Mesenchymal stem cell (in vitro differentiated cells and primary cell): ENCODE results near the gene FHIP1B.

Source experiments
- DNase-seq: peaks from one replicate; pipeline ENCODE4 v3.0.0-alpha.2; 2013
- H2AFZ ChIP-seq: one replicate; pipeline ENCODE4 v1.6.1; 2013; ENCODE audit warnings: low read depth, mild to moderate bottlenecking, control low read depth, inconsistent platforms, low read length, moderate library complexity
- H2AK5ac ChIP-seq: 2 replicates; pipeline ENCODE4 v1.6.1; 2013; ENCODE audit warnings: low read length, moderate library complexity, mild to moderate bottlenecking, inconsistent platforms; ENCODE audit not compliant: severe bottlenecking
- H2BK120ac ChIP-seq: one replicate; pipeline ENCODE4 v1.6.1; 2013; ENCODE audit warnings: low read depth, mild to moderate bottlenecking, inconsistent platforms, low read length, moderate library complexity
- H2BK12ac ChIP-seq, 2 experiments: one replicate each; pipeline ENCODE4 v1.6.1; 2013; ENCODE audit warnings: inconsistent platforms in 2 of 2, low read length in 2 of 2, mild to moderate bottlenecking in 2 of 2, moderate library complexity in 2 of 2, control low read depth in 1 of 2
- H2BK15ac ChIP-seq: one replicate; pipeline ENCODE4 v1.6.1; 2013; ENCODE audit warnings: mild to moderate bottlenecking, low read depth, inconsistent platforms; ENCODE audit not compliant: poor library complexity, severe bottlenecking
- H2BK5ac ChIP-seq: 2 replicates; pipeline ENCODE4 v1.6.1; 2013; ENCODE audit warnings: low read depth, mild to moderate bottlenecking, low read length, control low read depth, inconsistent platforms; ENCODE audit not compliant: poor library complexity, severe bottlenecking
- H3K14ac ChIP-seq, 2 experiments: one replicate each; pipeline ENCODE4 v1.6.1; 2013; ENCODE audit warnings: inconsistent platforms in 2 of 2, low read length in 2 of 2, control low read depth in 1 of 2, mild to moderate bottlenecking in 1 of 2, moderate library complexity in 1 of 2
- H3K18ac ChIP-seq, 2 experiments: one replicate each; pipeline ENCODE4 v1.6.1; 2013; ENCODE audit warnings: inconsistent platforms in 2 of 2, low read length in 2 of 2, control low read depth in 1 of 2, low read depth in 1 of 2, mild to moderate bottlenecking in 1 of 2
- H3K23ac ChIP-seq, 2 experiments: one replicate each; pipeline ENCODE4 v1.6.1; 2013; ENCODE audit warnings: inconsistent platforms in 2 of 2, low read length in 2 of 2, mild to moderate bottlenecking in 2 of 2, moderate library complexity in 2 of 2, control low read depth in 1 of 2
- H3K27ac ChIP-seq: 2 replicates; pipeline ENCODE4 v1.5.1; 2013; ENCODE audit warnings: mild to moderate bottlenecking, moderate library complexity, low read length, control low read depth, inconsistent platforms; ENCODE audit not compliant: poor library complexity, severe bottlenecking
- H3K27me3 ChIP-seq, 2 experiments: 2 replicates each; pipeline versions ENCODE4 v1.6.1 to v1.7.0; 2013; ENCODE audit warnings: low read length in 2 of 2, mild to moderate bottlenecking in 2 of 2, moderate library complexity in 2 of 2, control low read depth in 1 of 2, inconsistent platforms in 1 of 2; ENCODE audit not compliant: control insufficient read depth in 1 of 2, insufficient read depth in 1 of 2
- H3K36me3 ChIP-seq, 2 experiments: 2 replicates each; pipeline versions ENCODE4 v1.6.1 to v1.7.0; 2013; ENCODE audit warnings: low read length in 2 of 2, control low read depth in 1 of 2, inconsistent platforms in 1 of 2, low read depth in 1 of 2, mild to moderate bottlenecking in 1 of 2; ENCODE audit not compliant: insufficient read depth in 2 of 2, control insufficient read depth in 1 of 2
- H3K4ac ChIP-seq, 2 experiments: one replicate each; pipeline ENCODE4 v1.6.1; 2013; ENCODE audit warnings: inconsistent platforms in 2 of 2, low read length in 2 of 2, mild to moderate bottlenecking in 2 of 2, moderate library complexity in 2 of 2, control low read depth in 1 of 2, low read depth in 1 of 2
- H3K4me1 ChIP-seq: 2 replicates; pipeline ENCODE4 v1.6.1; 2013; ENCODE audit warnings: low read depth, low read length, control low read depth; ENCODE audit not compliant: control insufficient read depth, insufficient read depth
- H3K4me2 ChIP-seq: 2 replicates; pipeline ENCODE4 v1.6.1; 2013; ENCODE audit warnings: low read length, mild to moderate bottlenecking, inconsistent platforms; ENCODE audit not compliant: poor library complexity, severe bottlenecking
- H3K4me3 ChIP-seq, 2 experiments: 2 replicates each; pipeline versions ENCODE4 v1.5.1 to v1.7.0; 2013; ENCODE audit warnings: low read length in 2 of 2, mild to moderate bottlenecking in 2 of 2, control low read depth in 1 of 2, low read depth in 1 of 2; ENCODE audit not compliant: insufficient read depth in 1 of 2
- H3K79me1 ChIP-seq: replicated peaks from 2 replicates; pipeline ENCODE4 v1.6.1; 2013; ENCODE audit warnings: mild to moderate bottlenecking, control low read depth, low read length, inconsistent platforms; ENCODE audit not compliant: poor library complexity, severe bottlenecking
- H3K9ac ChIP-seq: 2 replicates; pipeline ENCODE4 v1.7.0; 2013; ENCODE audit warnings: mild to moderate bottlenecking, low read length, moderate library complexity
- H3K9me3 ChIP-seq: 2 replicates; pipeline ENCODE4 v1.7.0; 2013; ENCODE audit warnings: mild to moderate bottlenecking, low read length; ENCODE audit not compliant: control insufficient read depth
- H4K8ac ChIP-seq: one replicate; pipeline ENCODE4 v1.6.1; 2013; ENCODE audit warnings: inconsistent platforms, mild to moderate bottlenecking, low read length, moderate library complexity
- H4K91ac ChIP-seq: one replicate; pipeline ENCODE4 v1.6.1; 2013; ENCODE audit warnings: mild to moderate bottlenecking, low read length, inconsistent platforms
- WGBS: methylation state at CpG from one replicate; pipeline ENCODE4 v1.1.7; 2013; ENCODE audit warnings: mixed read lengths; 5-methylcytosine and 5-hydroxymethylcytosine counted together

The FHIP1B gene

GRCh38 chr11:6263662-6264061, 29.2 kb upstream of the FHIP1B start:
- Histone ChIP-seq H2BK15ac (no peak overlapping the region), H3K4me3 (no peak overlapping the region), H3K23ac (no peak overlapping the region), H3K4me1 (peaks cover 12% of the 10 kb centered on the region), H4K8ac (no peak overlapping the region), H2BK120ac (no peak overlapping the region), H3K9me3 (no peaks in the 10 kb centered on the region), H3K79me1 (no peaks in the 10 kb centered on the region), H3K18ac (no peak overlapping the region), H3K4ac (no peak overlapping the region), H3K27ac (no peak overlapping the region), H3K27me3 (peaks cover 39 to 44% of the 10 kb centered on the region in 2 experiments), H2AK5ac (no peak overlapping the region), H3K4me2 (no peak overlapping the region), H2BK12ac (no peak overlapping the region), H3K9ac (no peak overlapping the region), H2AFZ (no peak overlapping the region), H3K36me3 (no peaks in the 10 kb centered on the region), H2BK5ac (no peak overlapping the region), H4K91ac (no peak overlapping the region), H3K14ac (no peak overlapping the region)
- WGBS, result 97% methylated on average over 1 of the region's 1 CpG
- DNase-seq, result no peak

DNA sequence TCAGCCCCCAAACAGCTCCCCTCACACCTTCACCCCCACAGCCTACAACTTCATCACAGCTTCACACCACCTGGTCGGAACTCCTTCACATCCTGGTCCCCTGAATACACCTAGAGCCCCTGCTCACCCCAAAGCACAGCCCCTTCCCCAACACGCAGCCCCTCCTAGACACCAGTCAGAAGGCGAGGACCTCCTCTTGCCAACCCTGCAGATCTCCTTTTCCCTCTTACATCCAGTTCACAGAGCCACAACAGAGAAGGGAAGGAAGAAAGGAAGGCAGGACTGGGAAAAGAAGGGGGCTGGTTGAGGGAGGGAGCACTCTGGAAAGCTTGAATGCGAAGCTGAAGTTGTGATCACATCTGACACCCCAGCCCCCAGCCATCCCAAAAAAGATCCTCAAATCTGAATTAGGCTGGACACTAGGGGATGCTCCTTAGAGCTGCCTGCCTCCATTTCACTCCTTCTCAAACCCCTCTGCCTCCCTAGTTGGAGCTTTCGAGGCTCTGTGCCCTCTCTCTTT, 25.8 kb upstream of the FHIP1B start:
- Histone ChIP-seq H2BK15ac (no peak overlapping the region), H3K4me3 (no peak overlapping the region), H4K91ac (no peak overlapping the region), H3K9ac (no peak overlapping the region), H2AK5ac (no peak overlapping the region), H3K4me1 (peaks cover 14% of the 10 kb centered on the region), H3K27me3 (peaks cover 67 to 69% of the 10 kb centered on the region in 2 experiments), H3K23ac (no peak overlapping the region), H2AFZ (no peak overlapping the region), H2BK12ac (no peak overlapping the region), H4K8ac (no peak overlapping the region), H2BK5ac (no peak overlapping the region), H3K9me3 (no peaks in the 10 kb centered on the region), H2BK120ac (no peak overlapping the region), H3K4me2 (no peak overlapping the region), H3K36me3 (no peaks in the 10 kb centered on the region), H3K4ac (no peak overlapping the region), H3K14ac (no peak overlapping the region), H3K27ac (no peak overlapping the region), H3K18ac (no peak overlapping the region), H3K79me1 (no peaks in the 10 kb centered on the region)
- DNase-seq, result no peak
- 62% methylated on average over 3 of the region's 5 CpGs for WGBS

DNA sequence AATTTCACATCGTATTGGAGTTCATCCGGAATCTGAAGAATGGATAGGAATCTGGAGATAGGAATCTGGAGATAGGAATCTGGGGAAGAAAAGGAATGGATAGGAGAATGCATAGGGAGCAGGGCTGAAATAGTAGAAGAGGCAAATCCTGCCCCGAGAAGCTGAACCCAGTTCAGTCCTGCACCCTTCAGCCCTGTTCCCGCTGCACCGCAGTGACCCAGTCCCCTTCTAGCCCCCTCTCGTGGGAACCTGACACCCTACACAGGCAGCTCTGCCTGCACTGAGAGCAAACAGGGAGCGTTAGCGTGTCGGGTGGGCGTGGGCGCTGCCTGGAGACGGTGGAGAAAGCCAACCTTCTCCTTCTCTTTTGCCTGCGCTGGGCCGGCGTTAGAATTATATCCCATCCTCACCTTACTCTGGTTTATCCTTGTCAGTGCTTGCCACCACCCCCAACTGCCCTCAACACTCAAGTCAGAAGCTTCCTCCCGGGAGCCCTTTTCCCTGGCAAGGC, 24.2 kb upstream of the FHIP1B start:
- Histone ChIP-seq H3K4ac (no peak overlapping the region), H3K27ac (no peak overlapping the region), H3K4me3 (peak overlapping the region; percentile 9 to 73), H3K79me1 (no peaks in the 10 kb centered on the region), H2BK12ac (no peak overlapping the region), H3K9ac (peak overlapping the region; percentile 5), H3K23ac (no peak overlapping the region), H4K8ac (no peak overlapping the region), H2AK5ac (no peak overlapping the region), H2BK15ac (no peak overlapping the region), H3K18ac (no peak overlapping the region), H2AFZ (no peak overlapping the region), H3K14ac (no peak overlapping the region), H2BK5ac (no peak overlapping the region), H3K36me3 (no peaks in the 10 kb centered on the region), H4K91ac (no peak overlapping the region), H3K27me3 (peaks cover 62 to 70% of the 10 kb centered on the region in 2 experiments), H3K9me3 (no peaks in the 10 kb centered on the region), H2BK120ac (no peak overlapping the region), H3K4me2 (peak overlapping the region; percentile 96), H3K4me1 (peaks cover 14% of the 10 kb centered on the region)
- peak; percentile 13 for DNase-seq
- WGBS, result 15% methylated on average over 16 of the region's 16 CpGs

DNA sequence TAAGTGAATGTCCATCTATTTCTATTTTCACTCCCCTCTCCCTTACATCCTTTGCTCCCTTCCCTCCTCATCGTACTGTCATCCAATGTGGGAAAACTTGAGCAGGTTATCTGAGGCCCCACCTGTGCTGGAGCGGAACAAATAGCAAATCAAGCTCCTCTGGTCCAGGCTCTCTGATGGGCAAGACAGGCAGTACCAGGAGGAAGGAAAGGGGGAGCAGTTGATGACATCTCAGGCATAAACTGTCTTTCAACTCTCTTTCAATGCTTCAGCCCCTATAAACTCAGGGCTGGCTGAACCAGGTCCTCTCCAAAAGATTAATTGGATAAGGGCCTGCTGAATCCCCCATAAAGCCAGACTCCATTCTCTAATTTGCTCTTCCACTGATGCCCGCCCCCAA, 23.7 kb upstream of the FHIP1B start:
- DNase-seq, result no peak
- H2AK5ac ChIP-seq, result no peak overlapping the region
- H3K27me3 ChIP-seq, result peaks cover 60 to 67% of the 10 kb centered on the region in 2 experiments
- no peak overlapping the region for H3K4me3 ChIP-seq
- 68% methylated on average over 2 of the region's 3 CpGs for WGBS
- H3K23ac ChIP-seq, result no peak overlapping the region
- no peak overlapping the region for H2BK5ac ChIP-seq
- H2BK15ac ChIP-seq, result no peak overlapping the region
- no peak overlapping the region for H3K14ac ChIP-seq
- no peak overlapping the region for H4K8ac ChIP-seq
- no peak overlapping the region for H2BK120ac ChIP-seq
- no peak overlapping the region for H2AFZ ChIP-seq
- H3K9ac ChIP-seq, result no peak overlapping the region
- H4K91ac ChIP-seq, result no peak overlapping the region
- no peak overlapping the region for H2BK12ac ChIP-seq
- H3K79me1 ChIP-seq, result no peaks in the 10 kb centered on the region
- H3K18ac ChIP-seq, result no peak overlapping the region
- H3K4me2 ChIP-seq, result no peak overlapping the region
- peaks cover 14% of the 10 kb centered on the region for H3K4me1 ChIP-seq
- H3K9me3 ChIP-seq, result no peaks in the 10 kb centered on the region
- H3K36me3 ChIP-seq, result no peaks in the 10 kb centered on the region
- no peak overlapping the region for H3K27ac ChIP-seq
- H3K4ac ChIP-seq, result no peak overlapping the region
